GM12878 (cell line): Measurements from ENCODE around the gene ARAP2.

Experiments
- BMI1 ChIP-seq: fragments of 450-650 bp; IDR thresholded peaks from 2 replicates; pipeline ENCODE4 v1.6.1; 2016; ENCODE audit warnings: mild to moderate bottlenecking, moderate library complexity, borderline replicate concordance
- CBFB ChIP-seq: IDR thresholded peaks from 2 replicates; pipeline ENCODE4 v1.6.1; 2016; ENCODE audit warnings: antibody characterized with exemption, low read depth
- CEBPZ ChIP-seq: fragments of 150-350 bp; IDR thresholded peaks from 2 replicates; pipeline ENCODE4 v1.6.1; 2016; ENCODE audit warnings: low read depth, low read length
- PAX8 ChIP-seq: fragments of 450-650 bp; IDR thresholded peaks from 2 replicates; pipeline ENCODE4 v1.6.1; 2017; ENCODE audit warnings: mild to moderate bottlenecking, moderate library complexity
- POLR2A ChIP-seq: IDR thresholded peaks from 2 replicates; pipeline ENCODE4 v1.6.1; 2011; ENCODE audit warnings: low read depth, mild to moderate bottlenecking, low read length
- POLR2AphosphoS5 ChIP-seq: IDR thresholded peaks from 2 replicates; pipeline ENCODE4 v1.6.1; 2011; ENCODE audit warnings: mild to moderate bottlenecking, low read length, inconsistent platforms
- RAD21 ChIP-seq: IDR thresholded peaks from 2 replicates; pipeline ENCODE4 v1.6.1; 2011; ENCODE audit warnings: mild to moderate bottlenecking, low read depth, low read length, moderate library complexity; ENCODE audit not compliant: insufficient read depth
- SRF ChIP-seq, 2 experiments: IDR thresholded peaks; 2 replicates each; pipeline ENCODE4 v1.6.1; 2011; ENCODE audit warnings: low read depth in 2 of 2, low read length in 2 of 2, mild to moderate bottlenecking in 1 of 2, moderate library complexity in 1 of 2
- STAT3 ChIP-seq: IDR thresholded peaks from 2 replicates; pipeline ENCODE4 v1.6.1; 2011; ENCODE audit warnings: low read depth, low read length, improper control_type of control experiment
- TCF3 ChIP-seq: IDR thresholded peaks from 2 replicates; pipeline ENCODE4 v1.6.1; 2012; ENCODE audit warnings: low read depth, mild to moderate bottlenecking, low read length, borderline replicate concordance; ENCODE audit not compliant: insufficient read depth
- USF1 ChIP-seq: IDR thresholded peaks from 2 replicates; pipeline ENCODE4 v1.6.1; 2011; ENCODE audit warnings: borderline replicate concordance, low read depth, mild to moderate bottlenecking, moderate library complexity, mixed read lengths, low read length; ENCODE audit not compliant: insufficient read depth; ENCODE audit errors: extremely low read length
- USF2 ChIP-seq: IDR thresholded peaks from 2 replicates; pipeline ENCODE4 v1.6.1; 2011; ENCODE audit warnings: low read depth, low read length, improper control_type of control experiment, borderline replicate concordance
- TF ChIP-seq, protein P1 (sequence below), 3 experiments: IDR thresholded peaks in 2 of 3; conservative IDR thresholded peaks in 1 of 3; 2 replicates each; pipeline ENCODE4 v1.5.1; 2011; ENCODE audit warnings: low read depth in 3 of 3, low read length in 3 of 3, mild to moderate bottlenecking in 3 of 3, control low read depth in 2 of 3, moderate library complexity in 2 of 3, inconsistent platforms in 1 of 3, mixed read lengths in 1 of 3; ENCODE audit not compliant: control insufficient read depth in 2 of 3, insufficient read depth in 1 of 3; ENCODE audit errors: extremely low read depth in 1 of 3
- TF ChIP-seq, protein P2 (sequence below): IDR thresholded peaks from 2 replicates; pipeline ENCODE4 v1.6.1; 2012; ENCODE audit warnings: low read depth, low read length, improper control_type of control experiment

DNA sequence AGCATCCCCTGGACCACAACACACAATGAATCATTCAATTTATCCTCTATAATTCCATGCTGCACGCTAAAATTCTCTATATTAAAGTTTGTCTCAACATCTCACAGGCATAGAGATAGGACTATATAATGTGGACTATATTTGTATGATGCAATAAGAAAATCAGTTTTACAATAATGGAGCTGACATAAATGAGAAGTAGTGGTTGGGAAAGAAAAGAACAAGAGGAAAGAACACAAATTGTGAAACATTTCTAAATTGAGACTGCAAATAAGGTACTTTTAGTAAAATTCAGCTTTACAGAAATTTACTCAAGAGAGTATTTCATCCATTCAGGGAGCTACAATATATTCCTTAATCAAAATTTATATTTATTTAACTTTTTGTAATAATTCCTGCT is 120.4 kb downstream of the ARAP2 start:
- TF ChIP-seq CBFB (no peak), BMI1 (no peak), SRF (IDR thresholded peaks at IDR 0.05; ENCODE audit: low read depth in 2 of 2, low read length in 2 of 2) (no peak), USF2 (no peak), TCF3 (no peak), POLR2AphosphoS5 (no peak), RAD21 (no peak), STAT3 (no peak), USF1 (no peak), PAX8 (no peak), POLR2A (no peak), CEBPZ (no peak)
- TF ChIP-seq, protein P1, sequence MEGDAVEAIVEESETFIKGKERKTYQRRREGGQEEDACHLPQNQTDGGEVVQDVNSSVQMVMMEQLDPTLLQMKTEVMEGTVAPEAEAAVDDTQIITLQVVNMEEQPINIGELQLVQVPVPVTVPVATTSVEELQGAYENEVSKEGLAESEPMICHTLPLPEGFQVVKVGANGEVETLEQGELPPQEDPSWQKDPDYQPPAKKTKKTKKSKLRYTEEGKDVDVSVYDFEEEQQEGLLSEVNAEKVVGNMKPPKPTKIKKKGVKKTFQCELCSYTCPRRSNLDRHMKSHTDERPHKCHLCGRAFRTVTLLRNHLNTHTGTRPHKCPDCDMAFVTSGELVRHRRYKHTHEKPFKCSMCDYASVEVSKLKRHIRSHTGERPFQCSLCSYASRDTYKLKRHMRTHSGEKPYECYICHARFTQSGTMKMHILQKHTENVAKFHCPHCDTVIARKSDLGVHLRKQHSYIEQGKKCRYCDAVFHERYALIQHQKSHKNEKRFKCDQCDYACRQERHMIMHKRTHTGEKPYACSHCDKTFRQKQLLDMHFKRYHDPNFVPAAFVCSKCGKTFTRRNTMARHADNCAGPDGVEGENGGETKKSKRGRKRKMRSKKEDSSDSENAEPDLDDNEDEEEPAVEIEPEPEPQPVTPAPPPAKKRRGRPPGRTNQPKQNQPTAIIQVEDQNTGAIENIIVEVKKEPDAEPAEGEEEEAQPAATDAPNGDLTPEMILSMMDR (IDR thresholded peaks at IDR 0.05 in 2 of 3, conservative IDR thresholded peaks at IDR 0.05 in 1 of 3; ENCODE audit: control insufficient read depth in 2 of 3, extremely low read depth in 1 of 3, insufficient read depth in 1 of 3, low read depth in 3 of 3, low read length in 3 of 3) = no peak
- TF ChIP-seq, protein P2, sequence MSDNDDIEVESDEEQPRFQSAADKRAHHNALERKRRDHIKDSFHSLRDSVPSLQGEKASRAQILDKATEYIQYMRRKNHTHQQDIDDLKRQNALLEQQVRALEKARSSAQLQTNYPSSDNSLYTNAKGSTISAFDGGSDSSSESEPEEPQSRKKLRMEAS = no peak
